NCI-H82 (cell line): ENCODE data around the gene TTLL9.

ENCODE experiments used
- DNase-seq: peaks from one replicate; lab custom pipeline; 2025; lab: John Stamatoyannopoulos, UW

The TTLL9 gene

GRCh38 chr20:31879143-31879987 lies 8.9 kb downstream of the TTLL9 start:
- DNase-seq: peak; percentile 98

- peak; percentile 52 for DNase-seq
Observed at GRCh38 chr20:31881945-31882344, 11.5 kb downstream of the TTLL9 start.

GRCh38 chr20:31883829-31884228 lies 13.4 kb downstream of the TTLL9 start:
- DNase-seq: no peak

GRCh38 chr20:31890646-31891045 lies 20.2 kb downstream of the TTLL9 start:
- peak; percentile 66 for DNase-seq

GRCh38 chr20:31894980-31895675 lies 24.7 kb downstream of the TTLL9 start:
- peak; percentile 41 for DNase-seq

GRCh38 chr20:31896049-31896448 lies 25.6 kb downstream of the TTLL9 start:
- no peak for DNase-seq

- DNase-seq: no peak
Observed at GRCh38 chr20:31897541-31897940, 27.1 kb downstream of the TTLL9 start.

GRCh38 chr20:31901615-31902014 lies 31.2 kb downstream of the TTLL9 start:
- no peak for DNase-seq

- no peak for DNase-seq
Observed at GRCh38 chr20:31903627-31904386, 33.4 kb downstream of the TTLL9 start.

GRCh38 chr20:31906001-31906400 lies 35.6 kb downstream of the TTLL9 start:
- no peak for DNase-seq

GRCh38 chr20:31907046-31907445 lies 36.6 kb downstream of the TTLL9 start:
- DNase-seq: no peak

- DNase-seq: no peak
Observed at GRCh38 chr20:31908016-31908415, 37.6 kb downstream of the TTLL9 start.

- DNase-seq: no peak
Observed at GRCh38 chr20:31908424-31908823, 38.0 kb downstream of the TTLL9 start.

- DNase-seq: no peak
Observed at GRCh38 chr20:31909253-31910070, 39.0 kb downstream of the TTLL9 start.

GRCh38 chr20:31910071-31910803 lies 39.8 kb downstream of the TTLL9 start:
- DNase-seq: no peak

- no peak for DNase-seq
Observed at GRCh38 chr20:31913431-31914157, 43.2 kb downstream of the TTLL9 start.

- no peak for DNase-seq
Observed at GRCh38 chr20:31914170-31914569, 43.7 kb downstream of the TTLL9 start.

- no peak for DNase-seq
Observed at GRCh38 chr20:31915491-31916280, 45.3 kb downstream of the TTLL9 start.

GRCh38 chr20:31916708-31917107 lies 46.3 kb downstream of the TTLL9 start:
- DNase-seq: no peak
